Osteocyte (in vitro differentiated cells): Measurements from ENCODE around the gene SH3RF3. TPM values are rescaled to one million over a fixed set of nuclear protein-coding genes. Genes with fewer than 3 reads are reported as not detected.

Source experiments
- DNase-seq: peaks from one replicate; pipeline ENCODE4 v3.0.0; 2021; ENCODE audit warnings: mixed read lengths; ENCODE audit not compliant: unreplicated experiment; ENCODE audit errors: extremely low spot score
- H3K27ac Mint-ChIP-seq: one replicate; pipeline ENCODE4 v1.8.0; 2021; ENCODE audit warnings: mild to moderate bottlenecking, mixed read lengths; ENCODE audit not compliant: unreplicated experiment
- H3K27me3 Mint-ChIP-seq: one replicate; pipeline ENCODE4 v1.8.0; 2021; ENCODE audit warnings: mixed read lengths; ENCODE audit not compliant: unreplicated experiment
- H3K36me3 Mint-ChIP-seq: one replicate; pipeline ENCODE4 v1.8.0; 2021; ENCODE audit warnings: mixed read lengths; ENCODE audit not compliant: unreplicated experiment
- H3K4me1 Mint-ChIP-seq: one replicate; pipeline ENCODE4 v1.8.0; 2021; ENCODE audit warnings: mixed read lengths; ENCODE audit not compliant: unreplicated experiment
- H3K4me3 Mint-ChIP-seq: one replicate; pipeline ENCODE4 v1.8.0; 2021; ENCODE audit warnings: mild to moderate bottlenecking, moderate library complexity, mixed read lengths; ENCODE audit not compliant: unreplicated experiment
- H3K9me3 Mint-ChIP-seq: one replicate; pipeline ENCODE4 v1.8.0; 2021; ENCODE audit warnings: mixed read lengths; ENCODE audit not compliant: unreplicated experiment
- CTCF ChIP-seq: fragments of 200-600 bp; sonication (generic); IDR thresholded peaks from 2 replicates; pipeline ENCODE4 v1.5.0; 2021; ENCODE audit warnings: antibody characterized with exemption, mild to moderate bottlenecking, moderate library complexity
- total RNA-seq: library from RNA; stranded (reverse); gene quantifications from 2 replicates; pipeline ENCODE4 v1.2.1, GENCODE V29; 2021

Gene SH3RF3
- total RNA-seq, 1 donor from 2014 or later, result 79.4 TPM

- no peak for DNase-seq
- H3K27ac Mint-ChIP-seq, result no peak overlapping the region
- no peaks in the 10 kb centered on the region for H3K9me3 Mint-ChIP-seq
- peaks cover 3% of the 10 kb centered on the region for H3K4me1 Mint-ChIP-seq
- H3K4me3 Mint-ChIP-seq, result no peak overlapping the region
- TF ChIP-seq CTCF, result no peak
- no peaks in the 10 kb centered on the region for H3K27me3 Mint-ChIP-seq
- no peaks in the 10 kb centered on the region for H3K36me3 Mint-ChIP-seq
Observed at GRCh38 chr2:109523536-109524361, 394.7 kb downstream of the SH3RF3 start.

GRCh38 chr2:109525836-109526235 is 396.8 kb downstream of the SH3RF3 start:
- no peaks in the 10 kb centered on the region for H3K36me3 Mint-ChIP-seq
- no peaks in the 10 kb centered on the region for H3K27me3 Mint-ChIP-seq
- no peaks in the 10 kb centered on the region for H3K9me3 Mint-ChIP-seq
- H3K27ac Mint-ChIP-seq, result no peak overlapping the region
- no peak overlapping the region for H3K4me3 Mint-ChIP-seq
- no peak for TF ChIP-seq CTCF
- DNase-seq, result no peak
- H3K4me1 Mint-ChIP-seq, result peaks cover 21% of the 10 kb centered on the region

- Mint-ChIP-seq H3K36me3 (no peaks in the 10 kb centered on the region), H3K4me3 (no peak overlapping the region), H3K27ac (no peak overlapping the region), H3K9me3 (no peaks in the 10 kb centered on the region), H3K27me3 (no peaks in the 10 kb centered on the region), H3K4me1 (peaks cover 25% of the 10 kb centered on the region)
- peak; percentile 76 for DNase-seq
- TF ChIP-seq CTCF, result no peak
Observed at GRCh38 chr2:109526442-109526970, 397.5 kb downstream of the SH3RF3 start.

GRCh38 chr2:109527079-109527478 is 398.1 kb downstream of the SH3RF3 start:
- no peaks in the 10 kb centered on the region for H3K27me3 Mint-ChIP-seq
- H3K9me3 Mint-ChIP-seq, result no peaks in the 10 kb centered on the region
- no peak for TF ChIP-seq CTCF
- no peaks in the 10 kb centered on the region for H3K36me3 Mint-ChIP-seq
- H3K4me3 Mint-ChIP-seq, result no peak overlapping the region
- no peak overlapping the region for H3K27ac Mint-ChIP-seq
- H3K4me1 Mint-ChIP-seq, result peaks cover 25% of the 10 kb centered on the region
- DNase-seq, result peak; percentile 46

- no peak for TF ChIP-seq CTCF
- H3K27ac Mint-ChIP-seq, result no peak overlapping the region
- no peaks in the 10 kb centered on the region for H3K27me3 Mint-ChIP-seq
- no peaks in the 10 kb centered on the region for H3K9me3 Mint-ChIP-seq
- no peaks in the 10 kb centered on the region for H3K36me3 Mint-ChIP-seq
- H3K4me3 Mint-ChIP-seq, result no peak overlapping the region
- DNase-seq, result peak; percentile 76
- H3K4me1 Mint-ChIP-seq, result peaks cover 33% of the 10 kb centered on the region
Observed at GRCh38 chr2:109527846-109528705, 399.1 kb downstream of the SH3RF3 start.
